ENCODE measurements around the gene UGT1A8. TPM values are rescaled to one million over a fixed set of nuclear protein-coding genes. Genes with fewer than 3 reads are reported as not detected.
A peak's percentile ranks its signal among the peaks of the same experiment; 100 is the strongest.

UGT1A8 gene
- total and polyA plus RNA-seq, 2 donors from 2014 or later = 30.0 TPM; not detected in 1

DNA sequence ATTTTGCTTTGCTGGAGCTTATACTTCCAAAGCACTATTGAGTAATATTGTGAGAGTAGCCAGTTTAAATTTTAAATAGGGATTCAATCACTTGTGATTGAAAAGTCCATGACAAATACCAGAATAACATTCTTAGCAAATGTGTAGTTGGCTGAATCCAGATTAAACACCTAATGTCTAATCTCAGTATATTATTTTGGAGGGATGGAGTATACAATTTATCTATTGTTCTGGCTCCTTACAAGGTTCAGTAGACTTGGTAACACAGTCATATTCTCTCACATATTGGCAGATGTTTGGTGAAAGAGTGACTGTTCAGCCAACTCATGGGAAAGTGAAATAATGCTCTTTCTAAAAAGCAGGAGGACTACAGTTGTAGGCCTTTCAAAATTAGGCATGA lies 56.5 kb downstream of the UGT1A8 start:
- TF ChIP-seq, protein P1, sequence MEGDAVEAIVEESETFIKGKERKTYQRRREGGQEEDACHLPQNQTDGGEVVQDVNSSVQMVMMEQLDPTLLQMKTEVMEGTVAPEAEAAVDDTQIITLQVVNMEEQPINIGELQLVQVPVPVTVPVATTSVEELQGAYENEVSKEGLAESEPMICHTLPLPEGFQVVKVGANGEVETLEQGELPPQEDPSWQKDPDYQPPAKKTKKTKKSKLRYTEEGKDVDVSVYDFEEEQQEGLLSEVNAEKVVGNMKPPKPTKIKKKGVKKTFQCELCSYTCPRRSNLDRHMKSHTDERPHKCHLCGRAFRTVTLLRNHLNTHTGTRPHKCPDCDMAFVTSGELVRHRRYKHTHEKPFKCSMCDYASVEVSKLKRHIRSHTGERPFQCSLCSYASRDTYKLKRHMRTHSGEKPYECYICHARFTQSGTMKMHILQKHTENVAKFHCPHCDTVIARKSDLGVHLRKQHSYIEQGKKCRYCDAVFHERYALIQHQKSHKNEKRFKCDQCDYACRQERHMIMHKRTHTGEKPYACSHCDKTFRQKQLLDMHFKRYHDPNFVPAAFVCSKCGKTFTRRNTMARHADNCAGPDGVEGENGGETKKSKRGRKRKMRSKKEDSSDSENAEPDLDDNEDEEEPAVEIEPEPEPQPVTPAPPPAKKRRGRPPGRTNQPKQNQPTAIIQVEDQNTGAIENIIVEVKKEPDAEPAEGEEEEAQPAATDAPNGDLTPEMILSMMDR (IDR thresholded peaks at IDR 0.05; ENCODE audit: borderline replicate concordance, extremely low read depth, insufficient read depth) = no peak
- Histone ChIP-seq H3K27me3 (ENCODE audit: control insufficient read depth, insufficient read depth, low read length) (no peaks in the 10 kb centered on the region), H3K9ac (ENCODE audit: low read length in 3 of 3) (peak overlapping the region in 2 of 3 donors; percentile 10 to 70), H3K9me3 (ENCODE audit: control insufficient read depth in 2 of 3, insufficient read depth in 1 of 3, low read length in 3 of 3) (no peaks in the 10 kb centered on the region), H3K4me1 (ENCODE audit: control insufficient read depth in 2 of 3, insufficient read depth in 2 of 3, low read depth in 1 of 3, low read length in 3 of 3) (peaks cover 0 to 7% (median 2%) of the 10 kb centered on the region in 3 donors), H3K4me3 (ENCODE audit: low read length in 3 of 3) (peak overlapping the region in 2 of 3 donors; percentile 61 to 83), H3K36me3 (ENCODE audit: control insufficient read depth in 2 of 3, insufficient read depth in 3 of 3, low read length in 3 of 3) (no peaks in the 10 kb centered on the region), H3K27ac (ENCODE audit: low read depth in 2 of 2, low read length in 2 of 2) (peak overlapping the region; percentile 2 to 72)
- FAIRE-seq = no peak
- intact Hi-C loops (cut with DNase I) = no loop called here
- no peak for DNase-seq

GRCh38 chr2:233674314-233674713 lies 56.9 kb downstream of the UGT1A8 start:
- H3K4me1 ChIP-seq (ENCODE audit: control insufficient read depth in 2 of 3, insufficient read depth in 2 of 3, low read depth in 1 of 3, low read length in 3 of 3) = peaks cover 0 to 7% (median 2%) of the 10 kb centered on the region in 3 donors
- intact Hi-C loops (cut with DNase I) = no loop called here
- DNase-seq = no peak
- H3K27me3 ChIP-seq (ENCODE audit: control insufficient read depth, insufficient read depth, low read length) = no peaks in the 10 kb centered on the region
- H3K36me3 ChIP-seq (ENCODE audit: control insufficient read depth in 2 of 3, insufficient read depth in 3 of 3, low read length in 3 of 3) = no peaks in the 10 kb centered on the region
- FAIRE-seq = no peak
- H3K27ac ChIP-seq (ENCODE audit: low read depth in 2 of 2, low read length in 2 of 2) = peak overlapping the region in 1 of 2 donors; percentile 72
- H3K4me3 ChIP-seq (ENCODE audit: low read length in 3 of 3) = peak overlapping the region in 2 of 3 donors; percentile 61 to 83
- H3K9me3 ChIP-seq (ENCODE audit: control insufficient read depth in 2 of 3, insufficient read depth in 1 of 3, low read length in 3 of 3) = no peaks in the 10 kb centered on the region
- TF ChIP-seq, protein P1 (IDR thresholded peaks at IDR 0.05; ENCODE audit: borderline replicate concordance, extremely low read depth, insufficient read depth) = no peak
- peak overlapping the region in 2 of 3 donors; percentile 10 to 70 for H3K9ac ChIP-seq (ENCODE audit: low read length in 3 of 3)

DNA sequence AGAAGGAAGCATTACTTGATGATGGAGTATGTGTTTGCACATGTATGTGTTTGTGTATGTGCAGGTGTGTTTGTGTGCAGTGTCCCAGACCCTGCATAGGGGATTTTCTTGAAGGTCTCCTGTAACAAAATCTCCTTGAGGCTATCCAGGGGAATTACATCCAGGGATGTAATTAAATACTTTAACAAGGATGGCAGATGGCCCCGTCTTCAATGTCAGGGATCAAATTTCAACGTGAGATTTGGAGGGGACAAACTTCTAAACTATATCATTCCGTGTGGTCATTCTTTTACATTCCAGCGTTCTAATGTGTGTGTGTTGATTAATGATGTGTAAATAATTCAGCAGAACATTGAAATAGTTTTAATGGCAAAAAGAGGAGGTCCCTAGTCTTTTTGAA lies 57.6 kb downstream of the UGT1A8 start:
- intact Hi-C loops (cut with DNase I) = no loop called here
- Histone ChIP-seq H3K36me3 (ENCODE audit: control insufficient read depth in 2 of 3, insufficient read depth in 3 of 3, low read length in 3 of 3) (no peaks in the 10 kb centered on the region), H3K9me3 (ENCODE audit: control insufficient read depth in 2 of 3, insufficient read depth in 1 of 3, low read length in 3 of 3) (no peaks in the 10 kb centered on the region), H3K4me1 (ENCODE audit: control insufficient read depth in 2 of 3, insufficient read depth in 2 of 3, low read depth in 1 of 3, low read length in 3 of 3) (peaks cover 0 to 7% (median 2%) of the 10 kb centered on the region in 3 donors), H3K4me3 (ENCODE audit: low read length in 3 of 3) (peak overlapping the region in 2 of 3 donors; percentile 61 to 83), H3K9ac (ENCODE audit: low read length in 3 of 3) (peak overlapping the region in 2 of 3 donors; percentile 22 to 62), H3K27ac (ENCODE audit: low read depth in 2 of 2, low read length in 2 of 2) (peak overlapping the region in 1 of 2 donors; percentile 16), H3K27me3 (ENCODE audit: control insufficient read depth, insufficient read depth, low read length) (no peaks in the 10 kb centered on the region)
- DNase-seq (peak in 2 of 5 donors; percentile 27 to 42), FAIRE-seq (no peak)
- TF ChIP-seq, protein P1 (IDR thresholded peaks at IDR 0.05; ENCODE audit: borderline replicate concordance, extremely low read depth, insufficient read depth) = no peak

DNA sequence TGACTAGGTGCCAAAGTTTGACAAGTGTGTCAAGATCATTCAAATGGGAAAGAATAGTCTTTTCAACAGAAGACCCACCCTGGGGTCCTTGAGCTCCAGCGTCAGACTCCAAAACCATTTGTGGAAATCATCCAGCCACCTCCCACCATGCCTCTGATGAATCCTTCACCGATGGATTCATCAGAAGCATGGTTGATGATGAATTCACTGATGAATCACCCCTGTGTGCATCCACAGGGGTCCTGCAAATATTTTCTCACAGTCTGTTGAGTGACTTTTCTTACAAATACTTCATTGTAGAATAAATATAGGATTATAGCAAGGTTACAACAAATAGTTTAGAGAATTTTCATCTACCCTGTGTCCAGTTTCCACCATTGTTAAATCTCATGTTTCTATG lies 58.6 kb downstream of the UGT1A8 start:
- FAIRE-seq = no peak
- Histone ChIP-seq H3K36me3 (ENCODE audit: control insufficient read depth in 2 of 3, insufficient read depth in 3 of 3, low read length in 3 of 3) (no peaks in the 10 kb centered on the region), H3K27ac (ENCODE audit: low read depth in 2 of 2, low read length in 2 of 2) (no peak overlapping the region), H3K27me3 (ENCODE audit: control insufficient read depth, insufficient read depth, low read length) (no peaks in the 10 kb centered on the region), H3K9me3 (ENCODE audit: control insufficient read depth in 2 of 3, insufficient read depth in 1 of 3, low read length in 3 of 3) (no peaks in the 10 kb centered on the region), H3K9ac (ENCODE audit: low read length in 3 of 3) (no peak overlapping the region), H3K4me3 (ENCODE audit: low read length in 3 of 3) (peak overlapping the region in 2 of 3 donors; percentile 52 to 83), H3K4me1 (ENCODE audit: control insufficient read depth in 2 of 3, insufficient read depth in 2 of 3, low read depth in 1 of 3, low read length in 3 of 3) (no peaks in the 10 kb centered on the region)
- TF ChIP-seq, protein P1 (IDR thresholded peaks at IDR 0.05; ENCODE audit: borderline replicate concordance, extremely low read depth, insufficient read depth) = no peak
- intact Hi-C loops (cut with DNase I) = no loop called here
- no peak for DNase-seq
